Measurements from ENCODE around the gene PSMG4.

The PSMG4 gene

GRCh38 chr6:3292431-3293197 lies 33.9 kb downstream of the PSMG4 start:
- no peak for DNase-seq

GRCh38 chr6:3293271-3294155 lies 34.8 kb downstream of the PSMG4 start:
- no peak for DNase-seq

GRCh38 chr6:3294396-3294795 lies 35.6 kb downstream of the PSMG4 start:
- DNase-seq = no peak

- peak in 1 of 2 experiments; percentile 32 for DNase-seq
These were observed 36.4 kb downstream of the PSMG4 start for GRCh38 chr6:3294921-3295871.

GRCh38 chr6:3296078-3296477 lies 37.3 kb downstream of the PSMG4 start:
- no peak for DNase-seq

- DNase-seq = no peak
These were observed 37.8 kb downstream of the PSMG4 start for GRCh38 chr6:3296537-3296936.

GRCh38 chr6:3297006-3297405 lies 38.3 kb downstream of the PSMG4 start:
- DNase-seq = peak in 1 of 2 experiments; percentile 17

- DNase-seq = no peak
These were observed 39.2 kb downstream of the PSMG4 start for GRCh38 chr6:3297909-3298308.

GRCh38 chr6:3299221-3299620 lies 40.5 kb downstream of the PSMG4 start:
- DNase-seq = no peak

- DNase-seq = no peak
These were observed 42.8 kb downstream of the PSMG4 start for GRCh38 chr6:3301506-3301905.

- DNase-seq = no peak
These were observed 45.2 kb downstream of the PSMG4 start for GRCh38 chr6:3303795-3304411.

GRCh38 chr6:3304500-3305215 lies 45.9 kb downstream of the PSMG4 start:
- no peak for DNase-seq

GRCh38 chr6:3305216-3305565 lies 46.4 kb downstream of the PSMG4 start:
- no peak for DNase-seq

GRCh38 chr6:3305831-3306230 lies 47.1 kb downstream of the PSMG4 start:
- no peak for DNase-seq

GRCh38 chr6:3306848-3307247 lies 48.1 kb downstream of the PSMG4 start:
- DNase-seq = no peak

- DNase-seq = no peak
These were observed 48.7 kb downstream of the PSMG4 start for GRCh38 chr6:3307436-3307835.

GRCh38 chr6:3308106-3308505 lies 49.4 kb downstream of the PSMG4 start:
- DNase-seq = no peak

GRCh38 chr6:3309391-3310050 lies 50.8 kb downstream of the PSMG4 start:
- peak; percentile 36 to 85 for DNase-seq

- no peak for DNase-seq
These were observed 51.3 kb downstream of the PSMG4 start for GRCh38 chr6:3310051-3310448.

GRCh38 chr6:3310703-3311102 lies 52.0 kb downstream of the PSMG4 start:
- peak in 1 of 2 experiments; percentile 63 for DNase-seq

GRCh38 chr6:3311826-3312225 lies 53.1 kb downstream of the PSMG4 start:
- DNase-seq = no peak
